ENCODE results near the gene DIP2A. TPM values are rescaled to one million over a fixed set of nuclear protein-coding genes. Genes with fewer than 3 reads are reported as not detected.

The DIP2A gene
- polyA plus RNA-seq, 12 donors = 18.4 to 42.8 (median 24.6) TPM; not detected in 1

GRCh38 chr21:46527801-46528200 lies 69.1 kb downstream of the DIP2A start:
- DNase-seq = no peak

GRCh38 chr21:46532080-46532479 lies 73.4 kb downstream of the DIP2A start:
- DNase-seq = no peak

- DNase-seq = no peak
Measured at GRCh38 chr21:46537026-46537425, 78.3 kb downstream of the DIP2A start.

- DNase-seq = no peak
Measured at GRCh38 chr21:46538262-46538661, 79.6 kb downstream of the DIP2A start.

GRCh38 chr21:46538851-46539666 lies 80.4 kb downstream of the DIP2A start:
- no peak for DNase-seq

- no peak for DNase-seq
Measured at GRCh38 chr21:46540087-46540710, 81.5 kb downstream of the DIP2A start.

GRCh38 chr21:46542588-46543124 lies 84.0 kb downstream of the DIP2A start:
- DNase-seq = no peak

GRCh38 chr21:46543306-46543705 lies 84.6 kb downstream of the DIP2A start:
- DNase-seq = no peak

GRCh38 chr21:46544003-46544402 lies 85.3 kb downstream of the DIP2A start:
- no peak for DNase-seq

- no peak for DNase-seq
Measured at GRCh38 chr21:46544824-46545223, 86.1 kb downstream of the DIP2A start.

GRCh38 chr21:46545363-46545762 lies 86.7 kb downstream of the DIP2A start:
- DNase-seq = no peak

- no peak for DNase-seq
Measured at GRCh38 chr21:46545911-46546310, 87.2 kb downstream of the DIP2A start.

GRCh38 chr21:46546799-46547198 lies 88.1 kb downstream of the DIP2A start:
- DNase-seq = no peak

GRCh38 chr21:46549650-46550049 lies 91.0 kb downstream of the DIP2A start:
- DNase-seq = no peak

- no peak for DNase-seq
Measured at GRCh38 chr21:46550116-46550941, 91.6 kb downstream of the DIP2A start.

GRCh38 chr21:46551636-46552241 lies 93.0 kb downstream of the DIP2A start:
- DNase-seq = no peak

- DNase-seq = no peak
Measured at GRCh38 chr21:46552274-46552673, 93.6 kb downstream of the DIP2A start.

GRCh38 chr21:46552865-46553379 lies 94.2 kb downstream of the DIP2A start:
- no peak for DNase-seq

- no peak for DNase-seq
Measured at GRCh38 chr21:46553993-46554392, 95.3 kb downstream of the DIP2A start.

GRCh38 chr21:46554431-46555224 lies 95.9 kb downstream of the DIP2A start:
- DNase-seq = no peak

GRCh38 chr21:46555225-46555617 lies 96.5 kb downstream of the DIP2A start:
- no peak for DNase-seq

Measured in muscle of arm (tissue), 12 donors.